Stimulated activated CD4-positive, alpha-beta T cell treated with anti-CD3 and anti-CD28 coated beads, Interleukin-2, amount 100 ng/mL, for 4 hours (primary cell): ENCODE data around the gene PACSIN2.
A peak's percentile ranks its signal among the peaks of the same experiment; 100 is the strongest.
"Not testable (repeated sequence)": the region's sequence is repeated elsewhere in the genome, so short reads cannot be mapped to it uniquely, and the experiment has no call there.

Source experiments
- DNase-seq: peaks from one replicate; pipeline ENCODE4 v3.0.0-alpha.2; 2020; ENCODE audit warnings: low read depth

The PACSIN2 gene

GRCh38 chr22:42964994-42965699 is 49.8 kb downstream of the PACSIN2 start:
- no peak for DNase-seq

GRCh38 chr22:42963231-42963595 is 51.7 kb downstream of the PACSIN2 start:
- no peak for DNase-seq

- peak; percentile 12 for DNase-seq
Observed at GRCh38 chr22:42962295-42963230, 52.4 kb downstream of the PACSIN2 start.

- no peak for DNase-seq
Observed at GRCh38 chr22:42961810-42962209, 53.1 kb downstream of the PACSIN2 start.

GRCh38 chr22:42961400-42961690 is 53.6 kb downstream of the PACSIN2 start:
- DNase-seq, result not testable (repeated sequence)

GRCh38 chr22:42960531-42961399 is 54.2 kb downstream of the PACSIN2 start:
- no peak for DNase-seq

- DNase-seq, result no peak
Observed at GRCh38 chr22:42959576-42960509, 55.1 kb downstream of the PACSIN2 start.

- DNase-seq, result no peak
Observed at GRCh38 chr22:42958937-42959336, 56.0 kb downstream of the PACSIN2 start.

GRCh38 chr22:42957958-42958357 is 57.0 kb downstream of the PACSIN2 start:
- no peak for DNase-seq

GRCh38 chr22:42957544-42957943 is 57.4 kb downstream of the PACSIN2 start:
- no peak for DNase-seq

GRCh38 chr22:42955848-42956247 is 59.1 kb downstream of the PACSIN2 start:
- DNase-seq, result no peak

- no peak for DNase-seq
Observed at GRCh38 chr22:42955087-42955635, 59.8 kb downstream of the PACSIN2 start.

GRCh38 chr22:42953751-42954150 is 61.2 kb downstream of the PACSIN2 start:
- not testable (repeated sequence) for DNase-seq

- DNase-seq, result no peak
Observed at GRCh38 chr22:42951093-42951710, 63.7 kb downstream of the PACSIN2 start.

- no peak for DNase-seq
Observed at GRCh38 chr22:42950281-42950680, 64.7 kb downstream of the PACSIN2 start.

- no peak for DNase-seq
Observed at GRCh38 chr22:42949159-42949558, 65.8 kb downstream of the PACSIN2 start.

- DNase-seq, result no peak
Observed at GRCh38 chr22:42948294-42948693, 66.7 kb downstream of the PACSIN2 start.

GRCh38 chr22:42947211-42947990 is 67.5 kb downstream of the PACSIN2 start:
- DNase-seq, result no peak

GRCh38 chr22:42946546-42947198 is 68.3 kb downstream of the PACSIN2 start:
- no peak for DNase-seq
